Neuron (in vitro differentiated cells): ENCODE results near the gene EXD3.
"Not testable (repeated sequence)": the region's sequence is repeated elsewhere in the genome, so short reads cannot be mapped to it uniquely, and the experiment has no call there.

Experiments
- H2AFZ ChIP-seq: one replicate; pipeline ENCODE4 v1.6.1; 2013; ENCODE audit warnings: low read depth, mild to moderate bottlenecking, inconsistent platforms, low read length, moderate library complexity
- H3K27me3 ChIP-seq: one replicate; pipeline ENCODE4 v1.6.1; 2013; ENCODE audit warnings: low read length; ENCODE audit not compliant: insufficient read depth
- H3K36me3 ChIP-seq: one replicate; pipeline ENCODE4 v1.6.1; 2013; ENCODE audit warnings: low read length; ENCODE audit not compliant: insufficient read depth
- H3K4me1 ChIP-seq: one replicate; pipeline ENCODE4 v1.6.1; 2013; ENCODE audit warnings: low read length; ENCODE audit not compliant: insufficient read depth
- H3K4me3 ChIP-seq: 2 replicates; pipeline ENCODE4 v1.5.1; 2013; ENCODE audit warnings: mild to moderate bottlenecking, low read length, moderate library complexity
- H3K9me3 ChIP-seq: one replicate; pipeline ENCODE4 v1.6.1; 2013; ENCODE audit warnings: low read length

The EXD3 gene

GRCh38 chr9:137455359-137455991 lies 32.5 kb upstream of the EXD3 start:
- no peak overlapping the region for H2AFZ ChIP-seq
- peaks cover 14% of the 10 kb centered on the region for H3K4me1 ChIP-seq
- H3K9me3 ChIP-seq, result no peaks in the 10 kb centered on the region
- H3K4me3 ChIP-seq, result no peak overlapping the region
- peaks cover 42% of the 10 kb centered on the region for H3K36me3 ChIP-seq
- no peaks in the 10 kb centered on the region for H3K27me3 ChIP-seq

- no peak overlapping the region for H2AFZ ChIP-seq
- peaks cover 47% of the 10 kb centered on the region for H3K36me3 ChIP-seq
- H3K27me3 ChIP-seq, result no peaks in the 10 kb centered on the region
- H3K9me3 ChIP-seq, result no peaks in the 10 kb centered on the region
- peaks cover 13% of the 10 kb centered on the region for H3K4me1 ChIP-seq
- H3K4me3 ChIP-seq, result no peak overlapping the region
Measured at GRCh38 chr9:137454597-137455358, 31.8 kb upstream of the EXD3 start.

GRCh38 chr9:137454145-137454596 lies 31.2 kb upstream of the EXD3 start:
- no peak overlapping the region for H3K4me3 ChIP-seq
- peaks cover 8% of the 10 kb centered on the region for H3K4me1 ChIP-seq
- H3K27me3 ChIP-seq, result no peaks in the 10 kb centered on the region
- peaks cover 52% of the 10 kb centered on the region for H3K36me3 ChIP-seq
- no peaks in the 10 kb centered on the region for H3K9me3 ChIP-seq
- no peak overlapping the region for H2AFZ ChIP-seq

- Histone ChIP-seq H3K4me3 (no peak overlapping the region), H2AFZ (no peak overlapping the region), H3K9me3 (no peaks in the 10 kb centered on the region), H3K36me3 (peaks cover 56% of the 10 kb centered on the region), H3K4me1 (peaks cover 8% of the 10 kb centered on the region), H3K27me3 (no peaks in the 10 kb centered on the region)
Measured at GRCh38 chr9:137453643-137454081, 30.7 kb upstream of the EXD3 start.

- Histone ChIP-seq H3K9me3 (no peaks in the 10 kb centered on the region), H3K4me1 (peaks cover 4% of the 10 kb centered on the region), H3K36me3 (peaks cover 56% of the 10 kb centered on the region), H2AFZ (no peak overlapping the region), H3K27me3 (no peaks in the 10 kb centered on the region), H3K4me3 (no peak overlapping the region)
Measured at GRCh38 chr9:137452761-137453642, 30.0 kb upstream of the EXD3 start.

- H3K4me1 ChIP-seq, result no peaks in the 10 kb centered on the region
- H3K36me3 ChIP-seq, result peaks cover 52% of the 10 kb centered on the region
- no peaks in the 10 kb centered on the region for H3K9me3 ChIP-seq
- no peak overlapping the region for H2AFZ ChIP-seq
- H3K4me3 ChIP-seq, result no peak overlapping the region
- H3K27me3 ChIP-seq, result no peaks in the 10 kb centered on the region
Measured at GRCh38 chr9:137452006-137452760, 29.2 kb upstream of the EXD3 start.

GRCh38 chr9:137451264-137452005 lies 28.5 kb upstream of the EXD3 start:
- not testable (repeated sequence) for H3K4me3 ChIP-seq, H3K9me3 ChIP-seq, H2AFZ ChIP-seq, H3K4me1 ChIP-seq, H3K27me3 ChIP-seq
- H3K36me3 ChIP-seq, result peaks cover 45% of the 10 kb centered on the region

- peaks cover 38% of the 10 kb centered on the region for H3K36me3 ChIP-seq
- not testable (repeated sequence) for H3K4me3 ChIP-seq, H2AFZ ChIP-seq, H3K27me3 ChIP-seq, H3K4me1 ChIP-seq, H3K9me3 ChIP-seq
Measured at GRCh38 chr9:137450539-137451222, 27.7 kb upstream of the EXD3 start.

- Histone ChIP-seq H3K4me1 (peaks cover 2% of the 10 kb centered on the region), H3K27me3 (no peaks in the 10 kb centered on the region), H3K9me3 (no peaks in the 10 kb centered on the region), H3K36me3 (peaks cover 32% of the 10 kb centered on the region), H2AFZ (no peak overlapping the region), H3K4me3 (no peak overlapping the region)
Measured at GRCh38 chr9:137449931-137450538, 27.1 kb upstream of the EXD3 start.

GRCh38 chr9:137449081-137449844 lies 26.3 kb upstream of the EXD3 start:
- no peaks in the 10 kb centered on the region for H3K9me3 ChIP-seq
- peaks cover 2% of the 10 kb centered on the region for H3K4me1 ChIP-seq
- H3K27me3 ChIP-seq, result no peaks in the 10 kb centered on the region
- H2AFZ ChIP-seq, result no peak overlapping the region
- H3K4me3 ChIP-seq, result no peak overlapping the region
- H3K36me3 ChIP-seq, result peaks cover 25% of the 10 kb centered on the region

GRCh38 chr9:137448602-137448962 lies 25.6 kb upstream of the EXD3 start:
- H3K36me3 ChIP-seq, result peaks cover 25% of the 10 kb centered on the region
- H2AFZ ChIP-seq, result no peak overlapping the region
- H3K4me3 ChIP-seq, result no peak overlapping the region
- peaks cover 2% of the 10 kb centered on the region for H3K4me1 ChIP-seq
- H3K27me3 ChIP-seq, result no peaks in the 10 kb centered on the region
- H3K9me3 ChIP-seq, result no peaks in the 10 kb centered on the region
